Small intestine (tissue), 4 donors: ENCODE results near the gene OXNAD1. TPM values are rescaled to one million over a fixed set of nuclear protein-coding genes. Genes with fewer than 3 reads are reported as not detected.

Experiments used
- polyA plus RNA-seq, 4 donors: library from polyadenylated mRNA; stranded (reverse) in 3 of 4; unstranded in 1 of 4; fragments of 200-250 nt in 3 of 4; fragments of 120-200 nt in 1 of 4; gene quantifications; one replicate each; pipeline versions ENCODE4 v1.2.1 to v1.2.3, GENCODE V29; 2013
- donor health status: healthy with polysubstance abuse.
- donor health status: Bipolar disorder and iron deficiency.
- donor health status: healthy.

OXNAD1 gene
- polyA plus RNA-seq, 4 donors = 15.3 to 28.4 (median 18.3) TPM

Other genes with a start within 250 kb of the OXNAD1 start
- gene GALNT15, start 90.5 kb upstream of the OXNAD1 start, polyA plus RNA-seq = 10 to 100 TPM in 1 of 4 donors, 1 to 10 TPM in 1, under 1 TPM in 2; 0.41 to 29.5 (median 0.88) TPM
- 10 to 100 TPM; 16.6 to 38.0 (median 31.4) TPM for gene DPH3, start 269 bp upstream of the OXNAD1 start, polyA plus RNA-seq
- 10 to 100 TPM in 3 of 4 donors, 1 to 10 TPM in 1; 1.8 to 18.4 (median 11.6) TPM for gene RFTN1, start 248.5 kb downstream of the OXNAD1 start, polyA plus RNA-seq